ENCODE measurements around the gene UTP25. TPM values are rescaled to one million over a fixed set of nuclear protein-coding genes. Genes with fewer than 3 reads are reported as not detected.

Gene UTP25
- polyA plus RNA-seq, 10 donors: 5.4 to 8.2 (median 6.8) TPM

DNA sequence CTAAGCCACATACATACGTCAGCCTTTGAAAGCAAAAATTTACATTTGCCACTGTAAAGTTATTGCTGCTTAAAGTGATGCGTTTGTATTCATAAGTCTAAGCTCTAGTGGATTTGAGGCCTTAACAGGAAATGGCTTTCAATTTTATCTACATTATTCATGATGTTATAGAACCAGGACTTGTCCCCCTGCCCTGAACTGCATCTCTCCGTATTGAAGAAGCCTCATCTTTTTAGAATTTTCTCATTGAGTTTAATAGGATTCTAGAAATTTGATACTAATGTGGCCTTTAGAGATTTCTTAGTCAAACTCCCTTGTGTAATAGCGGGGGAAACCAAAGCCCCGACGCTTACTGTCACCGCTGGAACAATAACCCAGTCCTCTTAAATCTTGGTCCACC, 9.9 kb downstream of the UTP25 start:
- no peak for DNase-seq

DNA sequence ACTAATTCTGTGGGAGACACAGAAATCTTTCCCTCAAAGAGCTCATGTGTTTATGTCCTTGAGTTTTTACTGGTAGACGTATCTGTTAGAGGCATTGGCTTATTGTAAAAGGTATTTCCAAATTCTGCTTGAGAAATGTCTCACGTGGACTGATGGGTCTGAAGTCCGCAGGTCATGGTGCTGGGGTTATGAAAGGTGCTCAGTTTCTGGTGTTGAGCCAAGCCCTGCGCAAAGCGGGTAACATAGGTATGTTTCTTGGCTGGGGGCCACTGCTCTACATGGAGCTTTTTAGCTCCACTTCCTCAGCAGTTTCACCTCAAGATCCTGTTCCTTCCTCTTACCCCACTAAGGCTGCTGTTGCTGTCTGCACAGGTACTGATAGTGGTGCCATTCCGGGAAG, 10.8 kb downstream of the UTP25 start:
- no peak for DNase-seq

DNA sequence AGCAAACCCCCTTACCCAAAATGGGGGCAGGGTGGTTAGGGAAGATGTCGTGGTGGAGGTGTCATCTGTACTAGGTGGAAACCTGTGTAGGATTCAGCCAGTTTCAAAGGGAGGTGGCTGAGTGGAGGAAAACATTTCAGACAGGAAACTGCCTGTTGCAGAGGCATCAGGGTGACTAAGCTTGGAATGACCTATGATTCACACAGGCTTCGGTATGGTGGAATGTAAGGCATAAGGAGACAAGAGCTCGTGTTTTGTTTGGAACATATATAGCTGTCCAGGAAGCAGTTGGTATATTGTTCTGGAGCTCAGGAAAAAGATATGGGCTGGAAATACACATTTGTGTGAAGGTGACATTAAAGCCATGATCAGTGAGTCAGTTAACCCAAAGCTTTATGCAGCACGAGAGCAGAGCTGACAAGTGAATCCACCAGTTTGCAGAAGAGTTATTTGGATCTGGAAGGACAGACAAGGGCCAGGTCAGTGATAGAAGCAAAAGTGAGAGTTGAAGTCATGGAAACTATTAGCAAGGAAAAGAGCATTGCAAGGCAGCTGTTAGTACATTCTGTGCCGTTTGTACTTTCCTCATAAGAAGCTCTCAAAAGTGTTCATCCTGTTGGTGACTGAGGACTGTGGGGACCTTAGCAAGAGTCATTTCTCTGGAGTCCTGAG, 12.2 kb downstream of the UTP25 start:
- DNase-seq: peak in 1 of 3 donors; percentile 89

DNA sequence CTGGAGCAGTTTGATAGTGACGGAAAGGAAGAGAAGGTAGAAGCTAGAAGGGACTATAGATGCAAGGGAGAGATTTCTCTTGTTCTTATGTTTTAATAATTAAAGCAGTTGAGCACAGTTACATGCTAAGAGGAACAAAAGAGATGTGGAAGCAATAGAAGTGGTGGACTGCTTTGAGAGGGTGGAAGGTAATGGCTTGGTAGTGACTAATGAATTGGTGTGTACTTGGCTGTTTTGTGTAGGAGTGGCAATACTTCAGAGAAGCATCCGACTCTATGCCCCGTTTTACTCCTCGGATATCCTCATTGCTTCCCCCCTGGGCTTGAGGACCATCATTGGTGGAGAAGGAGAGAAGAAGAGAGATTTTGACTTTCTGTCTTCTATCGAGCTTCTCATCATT, 12.8 kb downstream of the UTP25 start:
- no peak for DNase-seq

DNA sequence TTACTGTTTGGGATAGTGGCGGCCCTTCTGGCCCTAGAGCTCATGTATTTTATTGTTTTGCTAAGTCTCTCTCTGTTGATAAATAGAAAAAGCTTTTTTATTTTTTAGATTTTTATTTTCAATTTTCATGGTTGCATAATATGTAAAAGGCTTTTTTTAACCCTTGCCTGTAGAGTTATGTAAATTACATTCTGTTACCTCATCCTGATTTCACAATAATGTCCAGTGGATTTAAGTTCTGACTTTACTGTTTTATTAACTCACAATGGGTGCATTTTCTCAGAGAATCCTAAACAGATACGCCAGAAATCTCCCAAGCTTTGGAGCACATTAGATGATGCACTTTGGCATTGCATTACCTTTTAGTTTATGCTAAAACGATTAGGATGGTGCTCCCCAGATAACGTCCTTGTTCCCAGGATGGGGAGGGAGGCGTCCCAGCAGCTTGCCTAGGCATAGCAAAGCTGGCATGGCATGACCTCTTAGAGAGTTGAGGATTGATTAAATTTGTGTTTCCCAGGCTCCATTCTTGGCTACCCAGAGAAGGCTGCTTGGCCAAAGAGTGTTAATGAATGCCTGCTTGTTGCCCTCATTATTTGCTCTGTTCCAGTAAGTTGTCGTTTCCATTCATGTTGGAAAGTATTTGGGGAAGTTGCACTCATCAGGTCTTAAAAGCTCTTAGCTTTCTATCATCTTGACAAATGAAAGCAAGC, 17.1 kb downstream of the UTP25 start:
- DNase-seq: no peak

DNA sequence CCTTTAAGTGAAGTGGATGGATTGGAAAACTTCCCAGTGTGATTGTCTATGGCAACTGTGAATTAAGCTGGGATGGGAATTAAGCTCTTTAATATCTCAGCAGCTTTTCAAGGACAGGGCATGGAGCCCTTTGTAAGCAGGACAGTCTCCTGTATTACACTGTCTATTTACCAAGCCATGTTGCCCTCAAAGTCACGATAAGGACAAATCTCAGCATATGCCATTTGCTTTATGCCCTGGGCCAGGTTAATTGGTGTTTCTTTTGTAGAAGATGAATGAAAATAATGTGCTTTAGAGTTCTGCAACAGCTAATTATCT, 17.6 kb downstream of the UTP25 start:
- no peak for DNase-seq

DNA sequence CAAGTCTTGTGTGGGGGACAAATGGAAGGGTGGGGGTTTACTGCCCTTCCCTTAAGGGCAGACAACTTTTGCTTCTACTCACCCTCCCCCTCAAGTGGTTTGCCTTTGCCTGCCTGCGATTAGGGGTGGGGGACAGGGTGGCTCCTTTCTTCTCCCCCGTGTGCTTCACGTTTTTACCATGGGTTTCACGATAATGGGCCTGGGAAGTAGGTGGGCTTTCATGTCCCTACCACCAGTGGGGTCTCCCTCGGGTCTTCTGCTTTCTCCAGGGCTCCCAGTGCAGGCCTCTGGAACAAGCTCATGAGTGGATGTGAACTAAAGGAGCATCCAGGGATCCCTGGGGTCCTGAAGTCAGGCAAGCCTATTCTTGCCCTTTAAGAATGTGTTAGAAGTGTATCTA, 21.6 kb downstream of the UTP25 start:
- no peak for DNase-seq

DNA sequence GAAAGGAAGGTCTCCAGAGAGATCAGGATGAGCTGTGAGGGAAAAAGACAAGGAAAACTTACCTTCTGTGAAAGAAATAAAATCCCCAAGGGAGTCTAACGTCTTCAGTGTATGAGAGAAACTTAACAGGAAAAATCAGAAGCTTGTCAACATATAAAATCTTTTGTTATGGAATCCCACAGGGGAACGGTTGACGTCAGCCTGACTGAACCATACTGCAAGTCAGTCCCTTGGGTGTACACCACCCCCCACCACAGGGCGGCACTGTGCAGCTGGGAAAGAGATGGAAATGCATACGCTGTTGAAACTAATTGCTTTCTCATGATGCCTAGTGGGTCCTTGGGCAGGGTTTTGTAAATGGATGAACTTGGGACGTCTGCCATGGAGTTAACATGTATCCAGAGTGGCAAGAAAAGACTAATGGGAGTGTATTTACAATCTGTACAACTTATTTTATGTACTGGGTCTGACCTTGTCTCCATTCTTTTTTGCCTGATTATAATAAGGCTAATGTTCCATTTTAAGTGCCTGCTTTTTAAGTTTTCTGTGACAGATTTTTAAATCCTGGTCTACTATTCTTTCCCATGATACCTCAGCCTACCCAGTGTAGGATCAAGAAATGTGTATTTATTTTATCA, 22.7 kb downstream of the UTP25 start:
- peak in 2 of 3 donors; percentile 19 to 66 for DNase-seq

DNA sequence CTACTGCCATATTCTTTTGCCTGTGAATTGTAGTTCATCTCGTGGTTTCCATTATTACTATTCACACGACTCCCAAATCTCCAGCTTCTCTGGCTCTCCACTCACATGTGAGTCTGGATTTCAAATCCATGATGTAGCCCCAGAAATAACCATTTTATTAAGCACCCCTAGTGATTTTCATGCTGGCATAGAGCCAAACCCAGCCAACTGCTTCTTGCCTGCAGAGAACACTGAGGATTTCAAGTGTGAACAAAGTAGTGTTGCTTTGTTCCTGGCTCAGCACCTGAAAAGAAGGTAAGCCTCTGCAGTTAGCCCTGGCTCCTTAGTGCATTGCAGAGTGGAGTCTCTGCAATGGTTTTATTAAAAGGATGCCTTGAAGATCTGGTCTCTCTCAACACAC, 25.9 kb downstream of the UTP25 start:
- DNase-seq: no peak

DNA sequence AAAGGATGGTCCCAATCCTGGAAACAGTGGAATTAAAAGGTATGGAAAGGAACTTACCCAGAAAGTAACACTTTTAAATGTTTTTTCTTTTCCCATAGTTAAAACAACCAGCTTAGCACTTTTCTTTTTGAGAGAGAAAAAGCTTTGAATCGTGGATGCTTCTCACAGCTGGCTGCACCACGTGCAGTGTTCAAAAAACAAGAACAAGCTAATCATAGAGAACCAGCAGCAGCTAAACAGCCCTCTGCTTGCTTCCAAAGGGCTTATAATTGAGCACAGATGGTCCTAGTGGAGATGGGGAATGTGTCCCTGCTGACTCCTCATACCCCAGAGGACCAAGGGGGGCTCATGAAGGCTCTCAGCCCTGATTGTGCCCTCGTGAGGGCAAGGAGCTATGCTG, 26.4 kb downstream of the UTP25 start:
- no peak for DNase-seq

DNA sequence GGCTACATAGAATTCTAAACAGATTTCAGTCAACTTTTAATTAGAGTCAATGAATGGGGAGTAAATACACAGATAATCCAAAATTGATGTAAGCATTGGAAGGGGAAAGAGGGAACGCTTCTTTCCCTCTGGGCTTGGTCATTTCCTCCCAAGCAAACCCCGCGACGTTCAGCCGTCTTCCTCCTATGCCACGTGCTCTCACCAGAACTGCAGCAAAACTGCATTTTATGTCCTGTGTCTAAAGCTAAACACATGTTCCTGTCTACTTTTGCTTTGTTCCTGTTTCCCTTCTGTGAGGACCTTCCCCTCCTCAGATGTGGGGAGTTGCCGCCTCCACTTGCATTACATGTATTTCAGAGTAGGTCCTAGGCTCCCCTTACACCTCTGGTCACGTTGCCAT, 27.2 kb downstream of the UTP25 start:
- no peak for DNase-seq

DNA sequence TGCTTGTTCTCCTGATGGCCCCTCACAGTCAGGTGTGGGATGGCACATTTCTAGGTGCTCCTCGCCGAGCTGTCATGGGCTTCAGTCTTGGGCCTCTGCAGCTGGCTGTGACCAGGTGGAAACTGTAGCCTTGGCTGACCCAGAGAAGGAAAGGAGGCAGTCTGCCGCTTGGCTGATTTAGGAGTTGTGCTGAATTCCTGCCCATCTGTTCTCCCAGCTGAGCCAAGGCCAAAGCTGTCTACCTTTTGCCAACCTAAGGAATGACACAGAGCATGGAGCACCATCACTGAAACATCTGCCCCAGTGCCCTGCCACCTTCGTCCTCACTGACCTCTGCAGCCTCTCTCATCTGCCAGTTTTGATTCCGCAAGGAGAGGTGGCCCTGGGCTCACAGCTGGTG, 27.9 kb downstream of the UTP25 start:
- no peak for DNase-seq

DNA sequence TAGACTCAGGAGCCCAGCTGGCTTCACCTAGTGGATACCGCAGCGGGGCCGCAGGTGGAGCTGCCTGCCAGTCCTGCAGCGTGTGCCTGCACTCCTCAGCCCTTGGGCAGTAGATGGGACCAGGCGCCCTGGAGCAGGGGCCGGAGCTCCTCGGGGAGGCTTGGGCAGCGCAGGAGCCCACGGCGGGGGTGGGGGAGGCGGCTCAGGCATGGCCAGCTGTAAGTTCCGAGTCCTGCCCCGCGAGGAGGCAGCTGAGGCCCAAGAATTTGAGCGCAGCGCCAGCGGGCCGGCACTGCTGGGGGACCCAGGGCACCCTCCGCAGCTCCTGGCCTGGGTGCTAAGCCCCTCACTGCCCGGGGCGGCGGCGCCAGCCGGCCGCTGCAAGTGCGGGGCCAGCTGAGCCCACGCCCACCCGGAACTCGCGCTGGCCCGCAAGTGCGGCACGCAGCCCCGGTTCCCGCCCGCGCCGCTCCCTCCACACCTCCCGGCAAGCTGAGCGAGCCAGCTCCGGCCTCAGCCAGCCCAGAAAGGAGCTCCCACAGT, 30.9 kb downstream of the UTP25 start:
- no peak for DNase-seq

DNA sequence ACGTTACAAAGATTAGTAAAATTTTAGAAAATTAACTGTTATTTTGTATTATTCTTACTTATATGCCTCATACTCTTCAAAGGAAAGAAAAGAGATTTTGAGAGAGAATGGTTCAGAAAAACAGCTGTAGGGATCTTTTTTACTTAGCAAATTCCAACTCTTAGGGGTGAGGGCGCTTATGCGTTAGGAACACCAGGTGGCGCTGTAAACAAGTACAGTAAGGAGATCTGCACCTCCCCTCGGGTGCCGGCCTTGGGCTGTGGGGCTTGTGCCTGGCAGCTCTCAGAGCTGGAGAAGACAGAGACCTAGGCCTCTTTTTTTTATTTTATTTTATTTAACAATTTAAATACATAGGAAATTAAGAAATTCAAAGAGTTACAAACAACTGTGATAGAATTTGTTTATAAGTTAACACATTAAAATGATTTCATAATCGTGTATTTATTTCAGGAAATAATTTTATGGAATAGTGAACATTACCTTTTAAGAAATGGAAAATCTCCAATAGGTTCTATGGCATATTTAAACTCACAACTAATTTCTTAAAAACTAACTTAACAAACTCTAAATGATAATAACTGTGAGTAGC, 32.6 kb downstream of the UTP25 start:
- peak; percentile 73 to 77 (median 76) for DNase-seq

DNA sequence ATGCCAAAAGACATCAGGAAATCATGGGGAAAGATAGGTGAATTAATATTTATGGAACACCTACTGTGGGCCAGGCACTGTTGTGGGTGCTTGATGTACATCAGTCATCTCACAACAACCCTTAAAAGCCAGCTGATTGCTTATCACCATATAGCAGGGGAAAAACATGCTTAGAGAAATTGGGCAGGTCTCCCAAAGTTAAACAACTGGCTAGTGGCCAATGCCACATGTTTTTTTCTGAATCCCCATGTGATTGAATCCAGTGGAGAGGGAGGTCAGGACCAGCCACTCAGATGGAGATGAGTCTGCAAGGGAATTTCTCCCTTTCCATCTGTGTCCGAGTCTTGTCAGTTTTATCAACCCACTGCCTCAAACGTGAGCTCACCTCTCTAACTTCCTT, 33.5 kb downstream of the UTP25 start:
- no peak for DNase-seq

DNA sequence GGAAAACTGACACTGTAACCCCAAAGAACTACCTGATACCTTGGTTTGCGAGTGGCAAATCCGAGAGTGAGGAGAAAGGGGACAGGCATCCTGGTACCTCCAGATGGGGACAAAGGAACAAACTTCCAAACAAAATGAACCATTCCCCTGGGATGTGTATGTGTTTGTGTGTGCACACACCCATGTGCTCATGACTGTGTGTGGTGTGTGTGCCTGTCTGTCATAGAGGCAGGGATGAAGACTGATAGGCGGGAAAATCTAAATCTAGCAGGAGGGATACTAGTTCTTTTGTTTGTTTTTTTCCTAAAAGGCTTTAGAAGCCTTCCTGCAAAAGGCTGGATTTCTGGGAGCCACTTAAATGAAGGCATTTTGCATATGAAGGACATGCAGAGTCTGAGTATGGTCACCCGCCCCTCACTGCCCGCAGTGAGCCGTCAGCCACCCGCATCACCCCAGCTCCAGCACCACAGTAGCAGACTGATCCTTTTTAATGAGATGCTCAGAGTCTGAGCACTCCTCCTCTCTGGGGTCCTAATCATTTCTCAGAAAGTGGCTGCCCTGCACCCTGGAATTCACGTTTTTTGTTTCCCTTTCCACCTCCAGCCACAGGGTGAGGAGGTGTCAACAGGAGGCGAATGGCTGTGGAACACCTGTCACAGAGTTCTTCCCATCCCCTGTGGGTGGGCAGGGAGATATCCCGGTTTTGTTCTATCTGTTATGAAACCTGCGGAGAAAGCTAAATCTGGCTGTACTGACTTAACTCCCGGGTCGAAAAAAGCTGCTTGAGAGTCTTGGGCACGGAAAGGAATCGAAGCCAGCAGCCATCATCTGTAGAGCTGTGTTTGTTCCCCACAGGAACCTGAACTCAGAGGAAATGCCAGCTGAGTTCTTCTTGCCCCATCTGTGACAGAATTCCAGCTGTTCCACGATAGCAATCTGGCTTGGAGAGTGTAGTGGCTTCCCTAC, 34.9 kb downstream of the UTP25 start:
- no peak for DNase-seq

DNA sequence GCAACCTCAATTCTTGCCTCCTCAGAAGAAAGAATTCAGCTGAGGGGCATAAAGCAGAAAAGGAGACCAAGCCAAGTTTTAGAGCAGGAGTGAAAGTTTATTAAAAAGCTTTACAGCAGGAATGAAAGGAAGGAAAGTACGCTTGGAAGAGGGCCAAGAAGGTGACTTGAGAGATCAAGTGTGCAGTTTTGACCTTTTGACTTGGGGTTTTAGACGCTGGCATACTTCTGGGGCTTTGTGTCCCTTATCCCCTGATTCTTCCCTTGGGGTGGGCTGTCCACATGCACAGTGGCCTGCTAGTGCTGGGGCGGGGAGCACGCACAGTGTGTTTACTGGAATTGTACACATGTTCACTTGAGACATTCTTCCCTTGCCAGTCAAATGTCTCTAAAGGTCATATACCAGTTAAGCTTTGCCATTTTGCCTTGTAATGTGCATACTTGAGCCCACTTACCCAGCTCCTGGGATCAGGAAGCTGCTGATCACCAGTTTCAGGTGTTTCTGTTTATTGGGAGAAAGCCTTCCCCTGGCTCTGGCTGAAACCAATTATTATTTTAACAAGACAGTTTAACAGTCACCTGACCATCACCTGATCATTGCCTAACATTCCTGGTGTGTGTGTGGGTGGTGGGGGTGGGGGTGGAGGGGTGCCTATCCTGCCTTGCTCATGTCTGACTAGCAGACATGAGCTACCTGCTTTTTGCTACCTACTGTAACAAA, 36.2 kb downstream of the UTP25 start:
- DNase-seq: no peak

DNA sequence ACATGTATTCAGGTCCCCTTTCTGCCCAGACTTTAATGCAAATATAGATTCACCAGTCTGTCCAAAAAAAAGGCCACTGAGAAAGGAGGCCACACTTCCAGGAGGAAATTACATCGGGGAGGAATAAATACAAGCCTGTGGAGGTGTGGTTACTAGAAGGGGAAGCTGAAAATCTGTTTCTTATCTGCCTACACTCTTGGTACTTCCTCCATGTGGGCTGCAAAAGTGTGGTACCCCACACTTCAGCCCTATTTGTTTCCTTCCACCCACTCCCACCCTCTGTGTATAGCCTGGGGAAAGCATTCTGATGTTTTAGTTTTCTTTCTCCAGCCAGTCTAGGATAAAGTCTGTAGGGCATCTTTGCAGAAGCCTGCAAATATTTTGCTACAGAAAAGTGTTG, 38.4 kb downstream of the UTP25 start:
- no peak for DNase-seq

DNA sequence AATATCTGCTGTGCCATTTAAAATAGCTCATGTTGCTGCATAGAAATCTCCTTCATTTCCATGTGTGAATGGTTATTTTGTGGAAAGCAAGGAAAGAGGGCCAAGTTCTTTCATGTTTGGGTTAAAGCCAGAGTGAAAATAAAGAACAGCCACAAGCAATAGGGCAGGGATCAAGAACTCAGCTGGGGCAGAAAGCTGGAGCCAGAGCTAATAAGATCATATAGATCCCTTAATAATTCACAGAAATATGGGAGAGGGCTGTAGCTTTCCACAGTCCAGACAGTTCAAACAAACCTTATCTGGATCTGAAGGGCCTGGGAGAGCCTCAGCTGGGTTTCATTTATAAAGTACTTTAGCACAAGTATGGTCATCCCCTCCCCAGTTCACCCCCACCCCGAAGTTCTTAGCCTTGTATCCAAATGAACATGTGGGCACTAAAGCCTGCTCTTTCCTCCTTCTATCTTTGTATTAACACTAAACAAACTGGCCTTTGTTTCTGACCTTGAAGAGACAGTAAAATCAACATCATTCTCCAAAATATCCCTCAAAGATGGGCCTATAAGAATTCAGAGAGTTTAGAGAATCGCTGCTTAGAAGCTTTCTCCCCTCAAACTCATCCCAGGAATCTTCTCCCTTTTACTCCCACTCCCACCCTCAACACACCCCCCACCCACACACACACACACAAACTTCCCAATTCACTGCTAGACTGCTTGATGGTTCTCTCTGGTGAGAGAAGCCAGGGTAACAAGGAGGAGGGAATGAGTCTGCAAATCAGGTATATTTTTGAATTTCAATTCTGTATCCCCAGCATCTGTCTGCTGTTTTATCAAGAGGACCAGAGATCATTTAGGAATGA, 41.7 kb downstream of the UTP25 start:
- DNase-seq: peak; percentile 52 to 83 (median 68)
